Activated CD4-positive, alpha-beta T cell treated with anti-CD3 and anti-CD28 coated beads, Interleukin-2, amount 50 U/mL, for 1 hour (primary cell): ENCODE results near the gene EFNA2.
"Not testable (repeated sequence)": the region's sequence is repeated elsewhere in the genome, so short reads cannot be mapped to it uniquely, and the experiment has no call there.

Experiments used
- DNase-seq: peaks from one replicate; pipeline ENCODE4 v3.0.0-alpha.2; 2020

EFNA2 gene

GRCh38 chr19:1285737-1286360, at the start of gene EFNA2:
TSS of gene EFNA2 (plus strand) at chr19:1285873. CDS start at chr19:1286169, 296 bp downstream.
- DNase-seq: no peak

GRCh38 chr19:1236576-1236975, 49.1 kb upstream of the EFNA2 start:
- DNase-seq: no peak

- DNase-seq: no peak
These were observed 48.5 kb upstream of the EFNA2 start for GRCh38 chr19:1237027-1237659.

GRCh38 chr19:1237754-1238368, 47.8 kb upstream of the EFNA2 start, which contains the start of gene CBARP:
TSS of gene CBARP (minus strand) at chr19:1238005. CDS start at chr19:1236100, 1,905 bp downstream.
- DNase-seq: no peak

- no peak for DNase-seq
These were observed 47.0 kb upstream of the EFNA2 start for GRCh38 chr19:1238369-1239303.

- no peak for DNase-seq
These were observed 46.3 kb upstream of the EFNA2 start for GRCh38 chr19:1239420-1239795.

GRCh38 chr19:1239796-1240737, 45.6 kb upstream of the EFNA2 start:
- peak; percentile 92 for DNase-seq

- DNase-seq: no peak
These were observed 44.7 kb upstream of the EFNA2 start for GRCh38 chr19:1240925-1241324.

- peak; percentile 89 for DNase-seq
These were observed 44.1 kb upstream of the EFNA2 start, which contains the start of gene ATP5F1D for GRCh38 chr19:1241417-1242095. TSS of gene ATP5F1D (plus strand) at chr19:1241751. CDS start at chr19:1241851, 100 bp downstream.

GRCh38 chr19:1243768-1244692, 41.6 kb upstream of the EFNA2 start:
- DNase-seq: peak; percentile 85

- no peak for DNase-seq
These were observed 40.8 kb upstream of the EFNA2 start for GRCh38 chr19:1244693-1245451.

GRCh38 chr19:1245494-1246264, 40.0 kb upstream of the EFNA2 start:
- no peak for DNase-seq

GRCh38 chr19:1246265-1247087, 39.2 kb upstream of the EFNA2 start:
- not testable (repeated sequence) for DNase-seq

- DNase-seq: no peak
These were observed 37.9 kb upstream of the EFNA2 start for GRCh38 chr19:1247748-1248138.

GRCh38 chr19:1248139-1248785, 37.4 kb upstream of the EFNA2 start, which contains the start of gene MIDN:
TSS of gene MIDN (plus strand) at chr19:1248583. CDS start at chr19:1250297, 1,714 bp downstream.
- peak; percentile 64 for DNase-seq

- peak; percentile 80 for DNase-seq
These were observed 36.8 kb upstream of the EFNA2 start for GRCh38 chr19:1248786-1249297.
